WI38 (cell line): ENCODE measurements around the gene RNF17.
A peak's percentile ranks its signal among the peaks of the same experiment; 100 is the strongest.

Experiments
- H3K4me3 ChIP-seq: 2 replicates; pipeline ENCODE4 v1.5.1; 2011; ENCODE audit warnings: low read depth, mild to moderate bottlenecking, control low read depth, low read length
- TF ChIP-seq, protein P1 (sequence below): IDR thresholded peaks from 2 replicates; pipeline ENCODE4 v1.5.1; 2012; ENCODE audit warnings: low read depth, mild to moderate bottlenecking, control low read depth, low read length

RNF17 gene

DNA sequence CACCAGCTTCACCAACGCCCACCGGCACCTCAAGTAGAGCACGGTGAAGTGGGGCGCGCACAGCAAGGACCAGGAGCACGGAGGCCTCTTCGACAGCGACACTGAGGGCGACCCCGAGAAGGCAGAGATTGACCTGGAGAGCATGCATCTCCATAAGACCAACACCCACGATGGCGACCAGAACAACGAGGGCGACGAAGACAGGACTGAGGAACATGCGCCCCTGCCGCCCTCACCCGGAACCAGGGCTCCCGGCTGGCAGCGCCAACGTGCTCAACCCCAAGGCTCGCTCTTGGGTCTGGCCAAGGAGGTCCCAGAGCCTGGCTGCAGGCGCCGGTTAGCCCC lies 18.5 kb upstream of the RNF17 start:
- TF ChIP-seq, protein P1, sequence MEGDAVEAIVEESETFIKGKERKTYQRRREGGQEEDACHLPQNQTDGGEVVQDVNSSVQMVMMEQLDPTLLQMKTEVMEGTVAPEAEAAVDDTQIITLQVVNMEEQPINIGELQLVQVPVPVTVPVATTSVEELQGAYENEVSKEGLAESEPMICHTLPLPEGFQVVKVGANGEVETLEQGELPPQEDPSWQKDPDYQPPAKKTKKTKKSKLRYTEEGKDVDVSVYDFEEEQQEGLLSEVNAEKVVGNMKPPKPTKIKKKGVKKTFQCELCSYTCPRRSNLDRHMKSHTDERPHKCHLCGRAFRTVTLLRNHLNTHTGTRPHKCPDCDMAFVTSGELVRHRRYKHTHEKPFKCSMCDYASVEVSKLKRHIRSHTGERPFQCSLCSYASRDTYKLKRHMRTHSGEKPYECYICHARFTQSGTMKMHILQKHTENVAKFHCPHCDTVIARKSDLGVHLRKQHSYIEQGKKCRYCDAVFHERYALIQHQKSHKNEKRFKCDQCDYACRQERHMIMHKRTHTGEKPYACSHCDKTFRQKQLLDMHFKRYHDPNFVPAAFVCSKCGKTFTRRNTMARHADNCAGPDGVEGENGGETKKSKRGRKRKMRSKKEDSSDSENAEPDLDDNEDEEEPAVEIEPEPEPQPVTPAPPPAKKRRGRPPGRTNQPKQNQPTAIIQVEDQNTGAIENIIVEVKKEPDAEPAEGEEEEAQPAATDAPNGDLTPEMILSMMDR, result no peak
- H3K4me3 ChIP-seq, result no peak overlapping the region

DNA sequence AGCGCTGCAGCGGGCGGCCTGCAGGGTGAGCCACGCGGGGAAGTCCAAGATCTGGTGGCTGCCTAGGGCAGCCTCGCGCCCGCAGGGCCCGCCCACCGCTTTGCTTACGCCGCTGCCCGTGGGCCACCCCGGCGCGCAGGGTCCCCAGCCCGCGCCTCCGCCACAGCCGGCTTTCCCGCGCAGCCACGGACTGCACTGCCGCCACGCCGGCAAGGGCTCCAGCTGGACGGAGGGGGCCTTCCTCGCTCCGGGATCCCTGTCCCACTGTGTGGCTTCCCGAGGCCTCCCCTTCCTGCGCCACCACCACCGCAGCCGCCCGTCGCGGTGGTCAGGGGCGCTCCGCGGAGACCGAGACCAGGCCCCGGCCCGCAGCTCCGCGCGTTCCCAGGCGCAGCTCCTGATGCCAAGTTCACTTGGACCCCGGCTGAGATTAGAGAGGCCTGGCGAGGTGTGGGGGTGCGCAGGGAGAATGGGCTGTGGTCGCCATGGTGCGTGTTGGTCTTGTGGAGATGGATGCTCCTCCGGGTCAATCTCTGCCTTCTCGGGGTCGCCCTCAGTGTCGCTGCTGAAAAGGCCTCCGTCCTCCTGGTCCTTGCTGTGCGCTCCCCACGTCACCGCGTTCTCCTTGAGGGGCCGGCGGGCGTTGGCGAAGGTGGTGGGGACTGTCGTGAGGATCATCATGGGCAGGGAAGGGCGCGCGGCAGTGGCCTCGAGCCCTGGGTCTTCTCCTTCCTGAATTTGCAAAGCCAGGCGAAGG lies 17.9 kb upstream of the RNF17 start:
- TF ChIP-seq, protein P1, result no peak
- no peak overlapping the region for H3K4me3 ChIP-seq

DNA sequence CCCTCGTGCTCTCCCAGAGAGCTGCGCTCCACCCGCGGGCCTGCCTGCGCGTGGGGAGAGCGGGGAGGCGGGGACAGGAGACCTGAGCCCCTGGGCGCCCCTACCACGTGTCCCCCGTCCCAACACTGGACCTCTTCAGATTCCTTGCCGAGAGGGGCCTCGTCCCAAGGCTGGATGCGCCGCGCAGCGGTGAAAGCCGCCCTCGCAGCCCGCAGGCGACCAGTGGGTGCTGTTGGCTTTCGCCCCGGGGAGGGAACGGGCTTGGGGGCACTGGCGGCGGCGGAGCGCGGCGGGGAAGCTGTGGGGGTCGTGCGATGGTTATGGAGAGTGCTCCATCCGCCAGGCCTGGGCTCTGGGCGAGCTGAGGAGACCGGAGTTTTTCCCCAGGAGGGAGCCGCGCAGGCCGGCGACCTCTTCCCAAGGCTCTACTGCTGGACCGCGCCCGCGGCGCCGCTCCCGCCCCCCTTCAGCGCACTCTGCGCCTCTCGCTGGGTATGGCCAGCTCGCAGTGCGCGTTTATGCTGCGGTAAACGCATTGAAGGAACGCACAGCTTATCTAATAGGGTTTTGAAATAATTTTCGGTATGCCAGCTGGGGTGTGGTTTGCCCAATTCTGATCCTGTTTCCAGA lies 17.2 kb upstream of the RNF17 start:
- no peak overlapping the region; the same call in 1 of the 2 replicates for H3K4me3 ChIP-seq
- TF ChIP-seq, protein P1, result no peak

- TF ChIP-seq, protein P1, result no peak
- peak overlapping the region; percentile 41 for H3K4me3 ChIP-seq
Observed at GRCh38 chr13:24747248-24748060, 16.5 kb upstream of the RNF17 start.

- no peak overlapping the region for H3K4me3 ChIP-seq
Observed at GRCh38 chr13:24748061-24748400, 15.9 kb upstream of the RNF17 start.

GRCh38 chr13:24759197-24759596 lies 4.8 kb upstream of the RNF17 start:
- TF ChIP-seq, protein P1, result no peak

More at GRCh38 chr13:24748061-24748400, 15.9 kb upstream of the RNF17 start:
- TF ChIP-seq, protein P1, result no peak

GRCh38 chr13:24764276-24764630 lies 284 bp downstream of the RNF17 start:
- H3K4me3 ChIP-seq, result no peak overlapping the region
- TF ChIP-seq, protein P1, result no peak

More at GRCh38 chr13:24759197-24759596, 4.8 kb upstream of the RNF17 start:
- H3K4me3 ChIP-seq, result no peak overlapping the region
